Adrenal gland (tissue), 5 donors: ENCODE results near the gene RPL39L.

Experiments
- POLR2A ChIP-seq, 2 donors: fragments of 450-650 bp; IDR thresholded peaks; one replicate each; pipeline ENCODE4 v1.6.1; 2017; ENCODE audit warnings: antibody characterized with exemption in 2 of 2, mild to moderate bottlenecking in 2 of 2, moderate library complexity in 1 of 2
- TF ChIP-seq, protein P1 (sequence below), 6 experiments: fragments of 450-650 bp in 4 of 6; fragments of 200-600 bp in 2 of 6; sonication (generic) in 1 of 6; IDR thresholded peaks; 1 replicate in 5 of 6; 2 replicates in 1 of 6; pipeline versions ENCODE4 v1.5.1 to v1.8.0; 2016 to 2021; ENCODE audit warnings: antibody characterized with exemption in 6 of 6, mild to moderate bottlenecking in 2 of 6, moderate library complexity in 1 of 6
- donor health status: DM: no; HTN: no; CAD: no.

DNA sequence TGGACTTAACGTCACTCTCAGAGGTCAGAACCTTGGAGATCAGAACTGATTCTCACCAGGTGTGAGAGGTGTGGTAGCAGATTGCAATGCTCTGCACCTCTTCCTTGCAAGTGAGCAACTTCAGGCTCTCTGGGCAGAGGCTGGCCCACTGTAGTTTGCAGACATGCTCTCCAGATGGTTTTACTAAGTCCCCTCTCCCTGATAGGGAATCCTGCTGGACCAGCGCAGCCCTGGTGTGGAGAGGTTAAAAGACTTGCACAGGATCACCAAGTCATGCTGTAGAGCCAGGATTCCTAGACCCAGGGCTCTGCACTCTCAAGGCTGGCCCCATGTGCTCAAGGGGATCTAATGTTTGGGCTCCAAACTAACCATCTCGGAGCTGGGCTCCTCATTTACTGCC, 62.2 kb downstream of the RPL39L start:
- TF ChIP-seq, protein P1, sequence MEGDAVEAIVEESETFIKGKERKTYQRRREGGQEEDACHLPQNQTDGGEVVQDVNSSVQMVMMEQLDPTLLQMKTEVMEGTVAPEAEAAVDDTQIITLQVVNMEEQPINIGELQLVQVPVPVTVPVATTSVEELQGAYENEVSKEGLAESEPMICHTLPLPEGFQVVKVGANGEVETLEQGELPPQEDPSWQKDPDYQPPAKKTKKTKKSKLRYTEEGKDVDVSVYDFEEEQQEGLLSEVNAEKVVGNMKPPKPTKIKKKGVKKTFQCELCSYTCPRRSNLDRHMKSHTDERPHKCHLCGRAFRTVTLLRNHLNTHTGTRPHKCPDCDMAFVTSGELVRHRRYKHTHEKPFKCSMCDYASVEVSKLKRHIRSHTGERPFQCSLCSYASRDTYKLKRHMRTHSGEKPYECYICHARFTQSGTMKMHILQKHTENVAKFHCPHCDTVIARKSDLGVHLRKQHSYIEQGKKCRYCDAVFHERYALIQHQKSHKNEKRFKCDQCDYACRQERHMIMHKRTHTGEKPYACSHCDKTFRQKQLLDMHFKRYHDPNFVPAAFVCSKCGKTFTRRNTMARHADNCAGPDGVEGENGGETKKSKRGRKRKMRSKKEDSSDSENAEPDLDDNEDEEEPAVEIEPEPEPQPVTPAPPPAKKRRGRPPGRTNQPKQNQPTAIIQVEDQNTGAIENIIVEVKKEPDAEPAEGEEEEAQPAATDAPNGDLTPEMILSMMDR (IDR thresholded peaks at IDR 0.05): no peak
- no peak for TF ChIP-seq POLR2A (IDR thresholded peaks at IDR 0.05)
